COLO829 (cell line): ENCODE results near the gene UPF3B.
"Not testable (repeated sequence)": the region's sequence is repeated elsewhere in the genome, so short reads cannot be mapped to it uniquely, and the experiment has no call there.

ENCODE experiments used
- DNase-seq: peaks from one replicate; pipeline ENCODE4 v3.0.0; 2012; ENCODE audit warnings: low spot score

Gene UPF3B

DNA sequence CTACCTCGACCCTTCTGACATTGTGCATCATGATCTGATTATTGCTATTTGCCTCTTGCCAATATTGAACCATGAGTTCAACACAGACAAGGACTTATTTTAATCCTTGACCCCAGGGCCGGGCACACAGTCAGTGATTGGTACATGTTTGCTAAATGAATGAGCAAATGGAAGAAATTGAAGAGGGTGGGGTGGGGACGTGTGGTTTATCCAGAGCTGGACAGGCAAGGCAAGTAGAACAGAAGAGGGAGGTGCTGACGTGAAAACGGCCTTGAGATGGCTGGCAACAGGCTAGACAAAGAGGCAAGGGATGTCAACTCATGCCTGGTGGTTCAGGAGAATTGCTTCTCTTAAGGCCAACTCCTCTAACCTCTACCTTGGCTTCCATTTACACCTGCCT is 28.5 kb downstream of the UPF3B start:
- not testable (repeated sequence) for DNase-seq

DNA sequence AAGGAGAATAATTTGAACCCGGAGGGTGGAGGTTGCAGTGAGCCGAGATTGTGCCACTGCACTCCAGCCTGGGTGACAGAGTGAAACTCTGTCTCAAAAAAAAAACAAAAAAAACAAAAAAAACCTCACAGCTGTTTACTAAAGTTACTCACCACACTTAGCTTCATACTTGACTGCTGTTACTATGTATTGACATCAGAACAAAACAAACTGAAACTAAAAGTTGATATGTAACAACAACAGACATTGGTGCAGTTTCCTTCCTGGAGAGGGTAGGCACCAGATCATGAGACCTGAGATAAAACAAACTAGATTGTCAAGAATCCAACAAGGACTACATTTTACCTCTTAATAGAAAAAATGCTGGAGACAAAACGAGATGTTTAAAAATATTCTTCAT is 31.1 kb downstream of the UPF3B start:
- peak; percentile 32 for DNase-seq

DNA sequence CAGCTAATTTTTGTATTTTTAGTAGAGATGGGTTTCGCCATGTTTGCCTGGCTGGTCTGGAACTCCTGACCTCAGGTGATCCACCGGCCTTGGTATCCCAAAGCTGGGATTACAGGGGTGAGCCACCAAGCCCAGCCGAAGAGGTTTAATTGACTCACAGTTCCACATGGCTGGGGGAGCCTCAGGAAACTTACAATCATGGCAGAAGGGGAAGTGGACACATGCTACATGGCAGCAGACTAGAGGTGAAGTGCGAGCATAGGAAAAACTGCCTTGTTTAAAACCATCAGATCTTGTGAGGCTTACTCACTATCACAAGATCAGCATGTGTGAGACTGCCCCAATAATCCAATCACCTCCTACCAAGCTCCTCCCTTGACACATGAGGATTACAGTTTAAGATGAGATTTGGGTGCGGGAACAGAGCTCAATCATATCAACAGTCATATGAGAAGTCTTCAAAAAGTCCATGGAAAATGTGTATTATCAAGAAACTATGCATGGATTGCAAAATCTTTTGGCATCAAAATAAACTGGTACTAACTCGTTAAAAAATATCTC is 35.6 kb downstream of the UPF3B start:
- DNase-seq, result no peak

DNA sequence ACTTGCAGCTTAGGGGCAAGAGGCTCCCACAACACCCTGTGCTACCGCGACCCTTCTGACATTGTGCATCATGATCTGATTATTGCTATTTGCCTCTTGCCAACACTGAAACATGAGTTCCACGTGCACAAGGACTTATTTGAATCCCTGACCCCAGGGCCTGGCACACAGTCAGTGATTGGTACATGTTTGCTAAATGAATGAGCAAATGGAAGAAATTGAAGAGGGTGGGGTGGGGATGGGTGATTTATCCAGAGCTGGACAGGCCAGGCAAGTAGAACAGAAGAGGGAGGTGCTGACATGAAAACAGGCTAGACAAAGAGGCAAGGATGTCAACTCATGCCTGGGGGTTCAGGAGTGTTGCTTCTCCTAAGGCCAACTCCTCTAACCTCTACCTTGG is 36.5 kb downstream of the UPF3B start:
- DNase-seq, result no peak

DNA sequence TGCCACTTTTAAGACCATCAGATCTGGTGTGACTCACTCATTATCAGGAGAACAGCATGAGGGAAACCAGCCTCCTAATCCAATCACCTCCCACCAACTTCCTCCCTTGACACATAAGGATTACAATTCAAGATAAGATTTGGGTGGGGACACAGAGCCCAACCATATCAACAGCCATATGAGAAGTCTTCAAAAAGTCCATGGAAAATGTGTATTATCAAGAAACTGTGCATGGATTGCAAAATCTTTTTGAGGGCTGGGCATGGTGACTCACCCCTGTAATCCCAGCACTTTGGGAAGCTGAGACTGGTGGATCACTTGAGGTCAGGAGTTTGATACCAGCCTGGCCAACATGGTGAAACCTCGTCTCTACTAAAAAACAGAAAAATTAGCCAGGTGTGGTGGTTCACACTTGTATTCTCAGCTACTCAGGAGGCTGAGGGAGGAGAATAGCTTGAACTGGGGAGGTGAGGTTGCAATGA is 43.5 kb downstream of the UPF3B start:
- no peak for DNase-seq

DNA sequence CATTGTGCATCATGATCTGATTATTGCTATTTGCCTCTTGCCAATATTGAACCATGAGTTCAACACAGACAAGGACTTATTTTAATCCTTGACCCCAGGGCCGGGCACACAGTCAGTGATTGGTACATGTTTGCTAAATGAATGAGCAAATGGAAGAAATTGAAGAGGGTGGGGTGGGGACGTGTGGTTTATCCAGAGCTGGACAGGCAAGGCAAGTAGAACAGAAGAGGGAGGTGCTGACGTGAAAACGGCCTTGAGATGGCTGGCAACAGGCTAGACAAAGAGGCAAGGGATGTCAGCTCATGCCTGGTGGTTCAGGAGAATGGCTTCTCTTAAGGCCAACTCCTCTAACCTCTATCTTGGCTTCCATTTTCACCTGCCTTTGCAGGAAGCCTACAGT is 44.3 kb downstream of the UPF3B start:
- DNase-seq, result not testable (repeated sequence)

DNA sequence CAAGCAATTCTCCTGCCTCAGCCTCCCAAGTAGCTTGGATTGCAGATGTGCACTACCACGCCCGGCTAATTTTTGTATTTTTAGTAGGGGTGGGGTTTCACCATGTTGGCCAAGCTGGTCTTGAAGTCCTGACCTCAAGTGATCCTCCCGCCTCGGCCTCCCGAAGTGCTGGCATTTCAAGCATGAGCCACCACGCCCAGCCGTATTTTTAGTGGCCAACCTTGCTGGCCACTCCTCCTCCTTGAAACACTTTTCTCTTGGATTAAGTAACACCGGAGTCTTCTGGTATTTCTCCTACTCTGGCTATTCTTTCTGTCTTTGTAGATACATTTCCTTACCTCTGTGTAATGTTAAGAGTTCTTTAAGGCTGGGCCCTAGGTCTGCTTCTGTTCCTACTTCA is 50.2 kb downstream of the UPF3B start:
- no peak for DNase-seq

DNA sequence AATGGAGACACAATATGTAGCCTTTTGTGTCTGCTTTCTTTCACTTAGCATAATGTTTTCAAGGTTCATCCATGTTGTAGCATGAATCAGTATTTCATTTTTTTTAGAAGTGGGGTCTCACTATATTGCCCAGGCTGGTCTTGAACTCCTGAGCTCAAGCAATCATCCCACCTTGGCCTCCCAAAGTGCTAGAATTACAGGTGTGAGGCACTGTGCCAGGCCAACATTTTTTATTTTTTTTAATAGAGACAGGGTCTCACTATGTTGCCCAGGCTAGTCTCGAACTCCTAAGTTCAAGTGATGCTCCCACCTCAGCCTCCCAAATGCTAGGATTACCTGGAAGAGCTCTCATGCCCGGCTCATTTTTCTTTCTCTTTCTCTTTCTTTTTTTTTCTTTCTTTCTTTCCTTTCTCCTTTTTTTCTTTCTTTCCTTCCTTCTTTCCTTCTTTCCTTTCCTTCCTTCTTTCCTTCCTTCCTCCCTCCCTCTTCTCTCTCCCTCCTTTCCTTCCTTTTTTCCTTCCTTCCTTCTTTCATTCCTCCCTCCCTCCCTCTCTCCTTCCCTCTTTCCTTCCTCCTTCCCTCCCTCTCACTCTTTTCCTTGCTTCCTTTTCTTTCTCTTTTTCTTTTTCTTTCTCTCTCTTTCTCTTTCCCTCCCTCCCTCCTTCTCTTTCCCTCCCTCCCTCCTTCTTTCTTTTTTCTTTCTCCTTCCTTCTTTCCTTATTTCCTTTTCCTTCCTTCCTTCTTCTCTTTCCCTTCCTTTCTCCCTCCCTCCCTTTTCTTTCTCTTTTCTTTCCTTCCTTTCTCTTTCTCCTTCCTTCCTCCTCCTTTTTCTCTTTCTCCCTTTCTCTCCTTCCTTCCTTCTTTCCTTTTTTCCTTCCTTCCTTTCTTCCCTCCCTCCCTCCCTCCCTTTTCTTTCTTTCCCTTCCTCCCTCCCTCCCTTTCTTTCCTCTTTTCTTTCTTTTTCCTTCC is 51.2 kb downstream of the UPF3B start:
- no peak for DNase-seq

DNA sequence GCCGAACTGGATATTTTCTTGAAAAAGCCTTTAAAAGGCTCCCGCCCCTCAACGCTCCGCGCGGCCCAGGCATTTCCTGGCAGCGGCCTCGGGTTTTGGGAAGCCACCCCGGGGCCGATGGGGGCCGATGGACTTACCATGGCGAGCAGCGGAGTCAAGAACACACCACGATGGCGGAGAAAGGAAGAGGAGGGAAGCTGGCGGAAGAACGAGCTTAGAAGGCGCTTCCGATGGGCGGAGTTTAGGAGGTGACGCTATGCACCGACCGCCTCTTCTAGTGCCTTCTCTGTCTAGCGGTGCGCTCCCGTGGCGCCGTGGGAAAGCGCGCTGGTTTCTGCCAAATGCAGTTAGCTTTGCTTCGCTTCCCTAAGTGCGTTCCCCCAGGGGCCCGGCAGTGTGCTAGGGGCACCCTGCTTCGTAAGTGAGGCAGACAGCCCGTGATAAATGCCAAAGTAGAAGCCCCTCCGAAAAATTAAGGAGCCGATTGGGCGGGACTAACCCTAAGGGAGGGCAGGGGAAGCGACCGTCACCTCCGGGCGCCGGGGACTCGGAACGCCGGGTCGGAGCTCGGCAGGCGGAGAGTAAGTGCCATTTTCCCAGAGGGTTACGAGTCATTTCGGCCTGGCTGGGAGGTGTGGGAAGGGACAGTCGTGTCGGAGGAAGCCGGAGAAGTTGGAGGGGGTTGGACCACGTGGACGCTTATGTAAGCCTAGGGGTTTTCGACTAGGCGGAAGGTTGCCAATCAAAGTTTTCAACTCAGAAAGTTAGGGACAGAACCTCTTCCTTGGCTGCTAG is 61.1 kb downstream of the UPF3B start, which contains the start of gene RPL39:
Gene RPL39, minus strand, starts transcription at position 194 of the 795 bp plus-strand sequence. Its CDS starts 54 bp downstream, at position 140.
- peak; percentile 89 for DNase-seq

DNA sequence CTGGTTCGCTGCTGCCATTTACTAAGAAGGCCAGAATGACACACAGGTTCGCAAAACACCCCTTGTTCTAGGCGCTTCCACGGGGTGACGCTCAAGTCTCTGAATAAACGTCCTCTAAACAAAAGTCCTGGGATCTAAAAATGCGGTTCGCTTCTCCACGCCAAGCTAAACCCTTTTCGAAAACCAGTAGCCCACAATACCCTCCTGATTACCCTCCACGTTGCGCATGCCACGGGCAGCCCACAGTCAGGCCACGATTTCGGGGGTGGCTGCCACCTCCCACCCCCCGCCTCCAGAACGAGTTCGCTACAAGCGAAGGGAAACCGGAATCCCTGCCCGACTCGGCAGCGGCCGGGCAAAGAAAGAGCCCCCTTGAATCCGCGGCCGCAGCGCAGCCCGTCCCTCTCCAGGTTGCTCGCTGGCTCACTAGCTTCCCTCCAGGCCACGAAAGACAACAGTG is 61.8 kb downstream of the UPF3B start:
- no peak for DNase-seq

DNA sequence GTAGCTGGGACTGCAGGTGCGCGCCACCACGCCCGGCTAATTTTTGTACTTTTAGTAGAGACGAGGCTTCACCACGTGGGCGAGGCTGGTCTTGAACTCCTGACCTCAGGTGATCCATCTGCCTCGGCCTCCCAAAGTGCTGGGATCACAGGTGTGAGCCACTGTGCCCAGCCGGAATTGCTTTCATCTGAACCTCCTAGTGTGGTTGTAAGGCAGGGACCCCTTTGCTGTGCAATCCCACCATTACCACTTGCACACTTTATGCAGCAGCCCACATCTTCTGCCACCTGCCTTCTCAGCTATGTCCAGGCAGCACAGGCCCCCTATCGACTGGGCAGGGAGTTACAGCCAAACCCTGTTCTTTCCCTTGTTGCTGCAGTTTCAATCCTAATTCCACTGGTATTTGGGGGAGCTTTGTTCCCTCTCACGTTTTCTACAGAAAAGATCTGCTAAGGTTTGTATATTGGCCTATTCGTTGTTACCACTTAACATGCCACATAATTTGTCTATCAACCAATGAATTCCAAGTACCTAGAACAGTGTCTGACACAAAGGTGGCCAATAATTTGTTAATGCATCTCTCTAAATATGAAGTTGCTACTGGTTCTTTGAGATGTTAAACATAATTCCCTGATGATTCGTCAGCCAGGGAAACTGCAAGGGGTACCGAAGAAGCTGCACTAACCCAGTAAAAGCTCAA is 67.9 kb downstream of the UPF3B start:
- peak; percentile 7 for DNase-seq
